ENCODE data around the gene ZNF681. TPM values are rescaled to one million over a fixed set of nuclear protein-coding genes. Genes with fewer than 3 reads are reported as not detected.

ZNF681 gene
- total and polyA plus RNA-seq, 12 donors: 0.29 to 0.89 (median 0.56) TPM

GRCh38 chr19:23776507-23777205 lies 18.0 kb upstream of the ZNF681 start:
- WGBS, 2 donors: 87 to 98% methylated on average over 2 of the region's 2 CpGs
- no peak for ATAC-seq
- intact Hi-C loops (cut with DNase I): no loop called here

DNA sequence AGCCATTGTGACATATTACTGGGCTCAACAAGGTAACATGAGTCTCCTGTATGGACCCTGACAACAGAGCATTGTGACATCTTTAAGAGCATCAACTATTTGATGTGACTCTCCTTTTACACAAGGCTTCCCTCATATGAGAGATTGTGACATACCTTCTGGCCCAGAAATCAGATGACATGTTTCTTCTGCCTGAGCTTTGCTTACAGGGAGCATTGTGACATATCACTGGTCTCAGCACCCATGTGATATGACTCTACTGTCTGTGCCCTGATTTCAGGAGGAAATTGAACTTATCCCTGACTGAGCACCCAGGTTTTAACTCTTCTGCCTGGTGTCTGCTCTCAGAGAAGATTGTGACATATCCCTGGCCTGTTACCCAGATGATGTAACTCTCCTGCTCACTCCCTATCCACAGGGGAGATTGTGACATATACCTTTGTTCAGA lies 15.9 kb upstream of the ZNF681 start:
- intact Hi-C loops (cut with DNase I): no loop called here
- no peaks in the 10 kb centered on the region for H3K9me3 ChIP-seq
- no peak overlapping the region for H3K4me3 ChIP-seq
- no peak for ATAC-seq
- H3K36me3 ChIP-seq: peaks cover 0 to 3% (median 0%) of the 10 kb centered on the region in 9 donors
- no peaks in the 10 kb centered on the region for H3K4me1 ChIP-seq
- TF ChIP-seq, protein P1, sequence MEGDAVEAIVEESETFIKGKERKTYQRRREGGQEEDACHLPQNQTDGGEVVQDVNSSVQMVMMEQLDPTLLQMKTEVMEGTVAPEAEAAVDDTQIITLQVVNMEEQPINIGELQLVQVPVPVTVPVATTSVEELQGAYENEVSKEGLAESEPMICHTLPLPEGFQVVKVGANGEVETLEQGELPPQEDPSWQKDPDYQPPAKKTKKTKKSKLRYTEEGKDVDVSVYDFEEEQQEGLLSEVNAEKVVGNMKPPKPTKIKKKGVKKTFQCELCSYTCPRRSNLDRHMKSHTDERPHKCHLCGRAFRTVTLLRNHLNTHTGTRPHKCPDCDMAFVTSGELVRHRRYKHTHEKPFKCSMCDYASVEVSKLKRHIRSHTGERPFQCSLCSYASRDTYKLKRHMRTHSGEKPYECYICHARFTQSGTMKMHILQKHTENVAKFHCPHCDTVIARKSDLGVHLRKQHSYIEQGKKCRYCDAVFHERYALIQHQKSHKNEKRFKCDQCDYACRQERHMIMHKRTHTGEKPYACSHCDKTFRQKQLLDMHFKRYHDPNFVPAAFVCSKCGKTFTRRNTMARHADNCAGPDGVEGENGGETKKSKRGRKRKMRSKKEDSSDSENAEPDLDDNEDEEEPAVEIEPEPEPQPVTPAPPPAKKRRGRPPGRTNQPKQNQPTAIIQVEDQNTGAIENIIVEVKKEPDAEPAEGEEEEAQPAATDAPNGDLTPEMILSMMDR (IDR thresholded peaks at IDR 0.05): no peak
- H3K27ac ChIP-seq: no peak overlapping the region
- no peak for DNase-seq
- no peaks in the 10 kb centered on the region for H3K27me3 ChIP-seq

More at GRCh38 chr19:23776507-23777205, 18.0 kb upstream of the ZNF681 start:
- Histone ChIP-seq H3K36me3 (peaks cover 0 to 3% (median 0%) of the 10 kb centered on the region in 9 donors), H3K4me1 (no peaks in the 10 kb centered on the region), H3K27me3 (no peaks in the 10 kb centered on the region), H3K4me3 (no peak overlapping the region), H3K9me3 (peaks cover 0 to 3% (median 0%) of the 10 kb centered on the region in 11 donors), H3K27ac (no peak overlapping the region)
- TF ChIP-seq, protein P1 (IDR thresholded peaks at IDR 0.05): no peak
- DNase-seq: no peak

DNA sequence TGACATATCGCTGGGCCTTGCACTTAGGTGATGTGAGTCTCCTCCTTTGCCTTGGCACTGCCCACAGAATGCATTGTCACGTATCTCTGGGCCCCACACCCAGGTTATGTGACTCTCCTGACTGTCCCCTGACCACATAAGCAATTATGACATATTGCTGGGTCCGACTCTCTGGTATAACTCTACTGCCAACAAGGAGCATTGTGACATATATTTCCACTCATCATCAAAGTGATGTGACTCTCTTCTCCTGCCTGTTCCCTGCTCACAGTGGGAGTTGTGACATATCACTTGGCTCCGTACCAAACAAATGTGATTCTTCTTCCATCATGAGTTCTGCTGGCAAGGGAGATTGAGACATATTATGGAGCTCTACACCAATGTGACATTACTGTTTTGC lies 15.4 kb upstream of the ZNF681 start:
- 70 to 71% methylated on average over 4 of the region's 4 CpGs for WGBS, 2 donors
- intact Hi-C loops (cut with DNase I): no loop called here
- no peak overlapping the region for H3K27ac ChIP-seq
- H3K36me3 ChIP-seq: peaks cover 0 to 3% (median 0%) of the 10 kb centered on the region in 9 donors
- TF ChIP-seq, protein P1 (IDR thresholded peaks at IDR 0.05): no peak
- no peaks in the 10 kb centered on the region for H3K4me1 ChIP-seq
- H3K27me3 ChIP-seq: no peaks in the 10 kb centered on the region
- no peak overlapping the region for H3K4me3 ChIP-seq
- DNase-seq: no peak
- no peaks in the 10 kb centered on the region for H3K9me3 ChIP-seq
- ATAC-seq: no peak

GRCh38 chr19:23772675-23773063 lies 14.0 kb upstream of the ZNF681 start:
- Histone ChIP-seq H3K4me1 (no peaks in the 10 kb centered on the region), H3K27me3 (no peaks in the 10 kb centered on the region), H3K27ac (no peak overlapping the region), H3K36me3 (peaks cover 0 to 3% (median 0%) of the 10 kb centered on the region in 9 donors), H3K9me3 (no peaks in the 10 kb centered on the region), H3K4me3 (no peak overlapping the region)
- intact Hi-C loops (cut with DNase I): no loop called here
- WGBS, 2 donors: 95 to 98% methylated on average over 2 of the region's 2 CpGs
- TF ChIP-seq, protein P1 (IDR thresholded peaks at IDR 0.05): no peak
- DNase-seq (no peak), ATAC-seq (no peak)

All from heart right ventricle (tissue), 16 donors.